ENCODE results near the gene CHGA. TPM values are rescaled to one million over a fixed set of nuclear protein-coding genes. Genes with fewer than 3 reads are reported as not detected.
A peak's percentile ranks its signal among the peaks of the same experiment; 100 is the strongest.

Gene CHGA
- total RNA-seq, 1 donor from 2014 or later: not detected

- DNase-seq (no peak), ATAC-seq (ENCODE audit: poor library complexity) (no peak)
- intact Hi-C loops (cut with DNase I): no loop called here
Measured at GRCh38 chr14:92938890-92939671, 16.1 kb downstream of the CHGA start.

DNA sequence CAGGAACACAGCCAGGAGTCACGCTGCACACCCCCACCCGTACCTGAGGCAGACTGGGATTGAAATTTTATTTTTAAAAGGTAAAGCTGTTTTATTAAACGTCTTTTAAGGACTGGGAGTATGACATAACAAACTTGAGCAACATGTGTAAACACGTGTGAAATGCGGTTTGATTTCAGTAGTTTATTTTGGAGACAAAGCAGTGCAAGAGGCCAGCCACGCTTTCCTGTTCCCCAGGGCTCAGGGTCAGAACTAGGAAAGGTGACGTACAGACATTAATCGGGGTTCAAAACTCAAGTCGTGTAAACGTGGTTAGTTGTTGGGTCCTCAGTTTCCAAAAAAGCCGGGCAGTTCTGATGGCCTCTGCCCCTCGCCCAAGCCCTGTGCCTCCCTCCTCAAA lies 16.7 kb downstream of the CHGA start:
- intact Hi-C loops (cut with DNase I): no loop called here
- DNase-seq (no peak), ATAC-seq (ENCODE audit: poor library complexity) (no peak)

GRCh38 chr14:92940543-92940942 lies 17.6 kb downstream of the CHGA start:
- ATAC-seq (ENCODE audit: poor library complexity): no peak
- intact Hi-C loops (cut with DNase I): no loop called here

GRCh38 chr14:92941531-92941930 lies 18.6 kb downstream of the CHGA start:
- DNase-seq (no peak), ATAC-seq (ENCODE audit: poor library complexity) (no peak)

More at GRCh38 chr14:92940543-92940942, 17.6 kb downstream of the CHGA start:
- no peak for DNase-seq

GRCh38 chr14:92942136-92942535 lies 19.2 kb downstream of the CHGA start:
- peak; percentile 29 for DNase-seq
- intact Hi-C loops (cut with DNase I): no loop called here

More at GRCh38 chr14:92941531-92941930, 18.6 kb downstream of the CHGA start:
- intact Hi-C loops (cut with DNase I): no loop called here

GRCh38 chr14:92942576-92942975 lies 19.6 kb downstream of the CHGA start:
- peak; percentile 8 for DNase-seq

More at GRCh38 chr14:92942136-92942535, 19.2 kb downstream of the CHGA start:
- ATAC-seq (ENCODE audit: poor library complexity): no peak

DNA sequence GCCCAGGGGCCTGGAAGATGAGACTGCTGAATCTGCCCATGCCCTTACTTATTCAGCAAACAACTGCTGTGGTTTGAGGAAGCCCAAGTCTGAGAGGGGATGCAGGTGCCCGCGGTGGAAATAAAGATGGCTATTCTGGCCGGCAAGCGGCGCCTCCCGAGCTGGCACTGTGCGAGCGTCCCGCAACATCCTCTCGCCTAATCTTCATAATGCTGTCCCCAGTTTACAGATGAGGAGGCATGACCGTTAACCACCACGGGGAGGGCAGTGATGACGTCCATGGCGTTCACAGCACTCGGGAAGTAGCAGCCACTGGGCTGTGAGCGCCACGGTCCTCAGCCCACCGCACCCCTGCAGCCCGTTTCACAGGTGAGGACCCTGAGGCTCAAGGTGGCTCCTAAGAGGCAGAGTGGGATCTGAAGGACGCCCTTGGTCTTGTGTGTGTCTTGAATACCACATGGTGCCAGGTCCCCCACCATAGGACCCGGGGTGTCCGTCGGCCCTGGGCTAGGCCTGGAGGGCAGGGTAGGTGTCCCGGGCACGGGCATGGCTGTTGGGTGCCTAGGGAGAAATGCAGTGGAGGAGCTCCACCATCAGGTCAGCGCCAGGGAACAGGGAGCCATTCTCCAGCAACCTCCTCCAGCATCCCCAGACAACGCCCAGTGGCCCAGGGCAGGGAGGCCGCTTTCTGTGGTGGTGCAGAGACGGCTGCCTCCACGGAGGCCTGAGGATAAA lies 20.2 kb downstream of the CHGA start:
- intact Hi-C loops (cut with DNase I): no loop called here
- DNase-seq (no peak), ATAC-seq (ENCODE audit: poor library complexity) (no peak)

More at GRCh38 chr14:92942576-92942975, 19.6 kb downstream of the CHGA start:
- intact Hi-C loops (cut with DNase I): no loop called here
- no peak for ATAC-seq (ENCODE audit: poor library complexity)

DNA sequence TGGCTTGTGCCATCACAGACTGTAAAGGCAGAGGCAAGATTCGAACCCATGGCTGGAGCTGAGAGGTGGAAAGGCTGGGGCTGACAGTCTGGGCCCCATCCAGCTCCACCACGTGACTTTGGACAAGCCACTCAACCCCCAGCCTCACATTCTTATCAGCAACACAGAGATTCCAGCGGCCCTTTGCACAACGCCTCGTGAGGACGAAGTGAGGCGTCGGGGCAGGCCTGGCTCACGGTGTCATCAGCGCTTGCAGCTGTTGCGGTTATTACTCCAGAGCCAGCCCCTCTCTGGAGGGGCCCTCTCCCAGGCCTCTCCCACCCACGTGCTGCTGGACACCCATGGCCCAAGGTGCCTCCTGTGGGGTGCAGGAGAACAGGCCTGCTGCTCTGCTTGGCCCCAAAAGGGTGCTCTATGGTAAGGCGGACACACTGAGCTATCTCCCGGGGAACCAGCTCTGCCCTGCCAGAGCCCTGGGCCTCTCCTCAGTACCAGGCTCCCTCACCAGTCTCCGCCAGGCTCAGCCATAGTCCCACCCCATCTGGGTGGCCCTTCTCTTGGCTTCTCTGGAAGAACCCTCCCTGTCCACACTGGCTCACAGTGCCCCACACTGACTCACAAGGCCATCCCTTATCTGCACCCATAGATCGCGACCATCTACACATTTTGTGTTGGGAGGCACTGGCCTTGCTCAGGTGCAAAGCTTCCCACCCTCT lies 21.1 kb downstream of the CHGA start:
- no peak for ATAC-seq (ENCODE audit: poor library complexity)
- no peak for DNase-seq
- intact Hi-C loops (cut with DNase I): no loop called here

- intact Hi-C loops (cut with DNase I): no loop called here
- DNase-seq (no peak), ATAC-seq (ENCODE audit: poor library complexity) (no peak)
Measured at GRCh38 chr14:92944976-92945375, 22.0 kb downstream of the CHGA start.

- ATAC-seq (ENCODE audit: poor library complexity) (no peak), DNase-seq (no peak)
- intact Hi-C loops (cut with DNase I): no loop called here
Measured at GRCh38 chr14:92945544-92945943, 22.6 kb downstream of the CHGA start.

DNA sequence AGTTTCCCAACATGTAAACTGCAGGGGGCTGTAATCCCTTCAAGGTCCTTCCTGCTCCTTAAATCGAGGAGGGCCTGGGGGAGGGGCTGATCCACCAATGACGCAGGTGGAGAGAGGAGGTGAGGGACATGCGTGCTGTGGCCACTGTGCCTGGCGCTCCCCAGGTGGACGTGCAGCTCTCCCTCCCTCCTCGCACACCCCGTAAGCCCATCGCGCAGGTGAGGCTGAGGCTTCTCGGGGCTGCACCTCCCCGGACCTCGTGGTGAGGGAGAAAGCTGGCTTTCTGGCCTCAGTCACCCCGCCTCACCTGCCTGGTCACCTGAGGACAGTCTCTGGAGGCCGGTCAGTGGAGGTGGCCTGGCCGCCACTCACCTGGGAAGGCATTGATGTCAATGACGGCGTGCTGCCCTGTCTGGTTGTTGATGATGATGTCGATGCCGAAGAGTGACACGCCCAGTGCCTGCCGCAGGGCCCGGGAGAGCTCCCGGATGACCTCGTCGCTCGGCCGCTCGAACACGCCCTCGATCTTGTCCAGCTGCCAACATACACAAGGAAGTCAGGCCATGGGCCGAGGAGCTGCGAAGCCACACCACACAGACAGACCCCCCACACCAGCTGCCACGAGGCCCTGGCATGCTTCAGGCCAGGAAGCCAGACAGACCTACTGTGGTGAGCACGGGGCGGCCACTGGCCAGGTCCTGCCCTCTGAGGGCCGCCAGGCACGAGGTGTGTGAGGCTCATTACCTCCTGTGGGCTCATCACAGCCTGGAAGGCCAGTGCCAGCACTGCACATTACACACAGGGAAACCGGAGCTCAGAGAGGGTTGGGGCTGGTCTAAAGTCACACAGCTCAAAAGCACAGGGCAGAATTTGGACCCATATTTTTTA lies 23.3 kb downstream of the CHGA start:
- peak; percentile 6 for ATAC-seq (ENCODE audit: poor library complexity)
- intact Hi-C loops (cut with DNase I): no loop called here
- DNase-seq: peak; percentile 81

- intact Hi-C loops (cut with DNase I): no loop called here
- DNase-seq (peak; percentile 34), ATAC-seq (ENCODE audit: poor library complexity) (no peak)
Measured at GRCh38 chr14:92946847-92947545, 24.0 kb downstream of the CHGA start.

DNA sequence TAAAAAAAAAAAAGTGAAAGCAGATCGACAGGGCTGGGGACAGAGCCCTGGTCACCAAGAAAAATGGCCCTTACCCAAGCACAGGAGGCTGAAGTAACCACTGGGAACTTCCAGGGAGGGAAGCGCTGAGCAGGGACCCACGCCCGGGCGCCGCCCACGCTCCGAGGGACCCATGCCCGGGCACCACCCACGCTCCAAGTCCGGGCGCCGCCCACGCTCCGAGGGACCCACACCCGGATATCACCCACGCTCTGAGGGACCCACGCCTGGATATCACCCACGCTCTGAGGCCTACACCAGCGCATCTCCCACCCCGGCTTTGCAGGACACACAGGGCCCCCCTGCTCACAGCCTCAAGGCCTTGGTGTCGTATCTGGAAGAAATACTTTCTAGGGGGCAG lies 25.7 kb downstream of the CHGA start:
- peak; percentile 32 for DNase-seq
- no peak for ATAC-seq (ENCODE audit: poor library complexity)
- intact Hi-C loops (cut with DNase I): no loop called here

- ATAC-seq (ENCODE audit: poor library complexity): no peak
- DNase-seq: peak; percentile 23
- intact Hi-C loops (cut with DNase I): no loop called here
Measured at GRCh38 chr14:92949496-92950192, 26.7 kb downstream of the CHGA start.

DNA sequence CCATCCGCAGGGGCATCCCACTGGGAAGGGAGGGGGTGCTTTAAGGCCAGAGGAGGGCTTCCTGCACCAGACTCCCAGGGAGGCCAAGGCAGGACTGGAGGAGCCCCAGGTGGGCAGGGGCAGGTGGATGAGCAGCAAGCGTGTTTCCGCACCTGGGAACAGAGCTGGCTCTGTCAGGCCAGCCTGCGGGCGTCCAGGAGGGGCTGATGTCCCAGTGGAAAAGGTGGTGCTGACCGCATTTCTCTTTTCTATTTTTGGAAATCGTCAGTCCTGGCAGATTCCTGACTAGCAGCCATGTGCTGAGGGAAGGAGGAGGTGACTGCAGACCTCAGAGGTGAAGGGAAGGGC lies 27.2 kb downstream of the CHGA start:
- ATAC-seq (ENCODE audit: poor library complexity) (peak; percentile 51), DNase-seq (no peak)
- intact Hi-C loops (cut with DNase I): no loop called here

DNA sequence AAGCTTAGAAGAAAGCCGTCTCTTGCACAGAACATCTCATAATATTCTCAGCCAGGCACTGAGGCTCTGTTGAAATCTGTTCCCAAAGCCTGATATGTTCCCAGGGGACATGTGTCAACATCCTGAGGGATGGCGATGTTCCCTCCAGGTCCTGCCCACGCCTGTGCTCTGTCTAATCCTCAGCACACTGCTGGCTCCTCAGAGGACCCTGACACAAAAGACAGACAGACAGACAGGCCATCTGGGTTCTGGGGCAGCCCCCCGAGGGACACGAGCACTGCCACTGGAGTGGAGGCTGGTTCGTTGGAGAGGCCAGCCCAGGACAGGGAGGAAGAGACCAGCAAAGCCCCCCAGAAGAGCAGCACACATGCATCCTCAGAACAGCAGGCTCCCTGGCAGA lies 27.8 kb downstream of the CHGA start:
- ATAC-seq (ENCODE audit: poor library complexity) (no peak), DNase-seq (peak; percentile 42)
- intact Hi-C loops (cut with DNase I): no loop called here

DNA sequence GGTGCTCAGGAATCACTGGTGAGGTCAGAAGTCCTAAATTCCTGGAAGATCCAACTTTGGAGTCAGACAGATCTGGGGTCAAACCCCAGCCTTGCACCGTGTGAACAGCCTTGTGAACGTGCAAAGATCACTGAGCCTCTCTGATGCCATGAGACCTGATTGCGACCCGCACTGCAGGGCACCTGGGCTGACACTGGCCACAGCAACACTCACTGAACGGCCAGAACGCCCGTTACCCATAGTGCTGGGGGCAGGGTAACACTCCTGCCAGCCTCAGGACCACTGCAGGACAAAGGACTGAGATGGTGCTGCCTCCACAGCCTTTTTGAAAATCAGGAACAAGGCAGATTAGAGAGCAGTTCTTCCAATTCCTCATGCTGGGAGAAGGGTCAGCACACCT lies 28.3 kb downstream of the CHGA start:
- intact Hi-C loops (cut with DNase I): no loop called here
- ATAC-seq (ENCODE audit: poor library complexity): no peak
- no peak for DNase-seq
